B cell (primary cell): Measurements from ENCODE around the gene GRK5. TPM values are rescaled to one million over a fixed set of nuclear protein-coding genes. Genes with fewer than 3 reads are reported as not detected.

Experiments used
- ATAC-seq: fragments of 200-7000 bp; cut with Tn5 transposase; one replicate; pipeline ENCODE4 v1.10.0; 2021; ENCODE audit warnings: low read depth, mild to moderate bottlenecking, moderate number of reproducible peaks, moderate library complexity
- CTCF ChIA-PET: fragments of 350-600 bp; sonication (Branson Sonifier 250); formaldehyde crosslinking; loops from one replicate; lab custom pipeline; 2021; ENCODE audit warnings: antibody characterized with exemption, inconsistent platforms; lab: Charles Lee
- POLR2A ChIA-PET: fragments of 350-600 bp; sonication (Branson Sonifier 250); formaldehyde crosslinking; loops from one replicate; lab custom pipeline; 2021; ENCODE audit warnings: antibody characterized with exemption; lab: Charles Lee
- DNase-seq: peaks from one replicate; pipeline ENCODE4 v3.0.0; 2013
- H2AFZ ChIP-seq: 2 replicates; pipeline ENCODE4 v1.6.1; 2012; ENCODE audit warnings: mild to moderate bottlenecking, low read depth, low read length; ENCODE audit not compliant: insufficient read depth, poor library complexity, severe bottlenecking
- H3K27ac ChIP-seq, 2 donors: 1 replicate in 1 of 2; 2 replicates in 1 of 2; pipeline ENCODE4 v1.5.1; 2012 to 2013; ENCODE audit warnings: low read length in 2 of 2, mild to moderate bottlenecking in 2 of 2, moderate library complexity in 1 of 2
- H3K27me3 ChIP-seq, 4 experiments: fragments of 200-600 bp in 1 of 4; sonication (generic) in 1 of 4; replicated peaks in 1 of 4; 1 replicate in 2 of 4; 2 replicates in 2 of 4; pipeline versions ENCODE4 v1.6.1 to v1.7.0; 2013 to 2016; ENCODE audit warnings: low read length in 3 of 4, mild to moderate bottlenecking in 2 of 4, mixed read lengths in 1 of 4, moderate library complexity in 1 of 4; ENCODE audit not compliant: insufficient read depth in 4 of 4, control insufficient read depth in 3 of 4; ENCODE audit errors: control extremely low read depth in 1 of 4
- H3K36me3 ChIP-seq, 2 experiments: replicated peaks in 1 of 2; 1 replicate in 1 of 2; 2 replicates in 1 of 2; pipeline versions ENCODE4 v1.6.1 to v1.7.1; 2013; ENCODE audit warnings: low read length in 1 of 2; ENCODE audit not compliant: insufficient read depth in 2 of 2, control insufficient read depth in 1 of 2; ENCODE audit errors: control extremely low read depth in 1 of 2, extremely low read depth in 1 of 2
- H3K4me1 ChIP-seq, 2 donors: fragments of 200-600 bp in 1 of 2; sonication (generic) in 1 of 2; 1 replicate in 1 of 2; 2 replicates in 1 of 2; pipeline versions ENCODE4 v1.5.1 to v1.6.1; 2013 to 2017; ENCODE audit warnings: low read length in 2 of 2; ENCODE audit not compliant: control insufficient read depth in 2 of 2, insufficient read depth in 2 of 2
- H3K4me2 ChIP-seq: replicated peaks from 2 replicates; pipeline ENCODE3; 2012; ENCODE audit warnings: mild to moderate bottlenecking, low read depth, low read length; ENCODE audit not compliant: poor library complexity, severe bottlenecking
- H3K4me3 ChIP-seq, 5 experiments: fragments of 200-600 bp in 1 of 5; sonication (generic) in 1 of 5; 1 replicate in 3 of 5; 2 replicates in 2 of 5; pipeline versions ENCODE4 v1.5.1 to v1.7.0; 2011 to 2016; ENCODE audit warnings: low read length in 4 of 5, mild to moderate bottlenecking in 4 of 5, low read depth in 2 of 5, control low read depth in 1 of 5, moderate library complexity in 1 of 5; ENCODE audit not compliant: insufficient read depth in 1 of 5; ENCODE audit errors: control extremely low read depth in 1 of 5, extremely low read depth in 1 of 5
- H3K79me2 ChIP-seq: fragments of 200-600 bp; sonication (generic); one replicate; pipeline ENCODE4 v1.6.0; 2016; ENCODE audit warnings: low read length; ENCODE audit not compliant: control insufficient read depth, insufficient read depth
- H3K9ac ChIP-seq: fragments of 200-600 bp; sonication (generic); 2 replicates; pipeline ENCODE4 v1.6.1; 2017; ENCODE audit warnings: mild to moderate bottlenecking, low read length, moderate library complexity
- H3K9me3 ChIP-seq, 3 donors: one replicate each; pipeline versions ENCODE4 v1.6.1 to v1.7.1; 2013; ENCODE audit warnings: low read length in 2 of 3; ENCODE audit not compliant: control insufficient read depth in 2 of 3, insufficient read depth in 1 of 3; ENCODE audit errors: control extremely low read depth in 1 of 3
- H4K20me1 ChIP-seq: 2 replicates; pipeline ENCODE4 v1.6.0; 2012; ENCODE audit warnings: mild to moderate bottlenecking, low read length; ENCODE audit not compliant: insufficient read depth, control insufficient read depth, poor library complexity, severe bottlenecking
- H3K27ac Mint-ChIP-seq: one replicate; pipeline ENCODE4 v1.8.0; 2021; ENCODE audit warnings: mixed read lengths
- H3K27me3 Mint-ChIP-seq: one replicate; pipeline ENCODE4 v1.8.0; 2021; ENCODE audit warnings: mixed read lengths
- H3K4me1 Mint-ChIP-seq: one replicate; pipeline ENCODE4 v1.8.0; 2021; ENCODE audit warnings: mixed read lengths
- H3K4me3 Mint-ChIP-seq: one replicate; pipeline ENCODE4 v1.8.0; 2021; ENCODE audit warnings: mixed read lengths
- H3K9me3 Mint-ChIP-seq: one replicate; pipeline ENCODE4 v1.8.0; 2022; ENCODE audit warnings: mixed read lengths; ENCODE audit not compliant: insufficient read depth
- EZH2 ChIP-seq: IDR thresholded peaks from 2 replicates; pipeline ENCODE4 v1.6.1; 2012; ENCODE audit warnings: borderline replicate concordance, low read depth, mild to moderate bottlenecking, moderate library complexity, low read length; ENCODE audit not compliant: insufficient read depth, poor library complexity, severe bottlenecking
- WGBS: methylation state at CpG from one replicate; pipeline ENCODE4 v1.1.5; 2013; ENCODE audit warnings: missing lambda C conversion rate; ENCODE audit not compliant: insufficient coverage; 5-methylcytosine and 5-hydroxymethylcytosine counted together
- intact Hi-C: fragments of 100-400 bp; cut with micrococcal nuclease; formaldehyde crosslinking; loops from one replicate; pipeline ENCODE4 v1.10.0; 2022
- polyA minus RNA-seq: library from RNA; depleted of rRNA, polyadenylated mRNA; stranded (reverse); fragments of >200 nt; gene quantifications from 2 replicates; pipeline ENCODE4 v1.2.3, GENCODE V29; 2012
- polyA plus RNA-seq: library from polyadenylated mRNA; depleted of rRNA; stranded (reverse); fragments of >200 nt; gene quantifications from 2 replicates; pipeline ENCODE4 v1.2.3, GENCODE V29; 2012
- total RNA-seq, 2 donors: library from RNA; stranded (reverse); fragments of 120-200 nt in 1 of 2; gene quantifications; 1 replicate in 1 of 2; 2 replicates in 1 of 2; pipeline versions ENCODE4 v1.2.3 to v1.2.4, GENCODE V29; 2013 to 2022
- TF ChIP-seq, protein P1 (sequence below): fragments of 200-600 bp; IDR thresholded peaks from one replicate; pipeline ENCODE4 v1.8.0; 2022; ENCODE audit warnings: antibody characterized with exemption, mild to moderate bottlenecking

Gene GRK5
- 54.8 and 57.2 TPM in 2 replicates for total RNA-seq
- 31.5 TPM for total RNA-seq (2013)
- 21.9 and 22.9 TPM in 2 replicates for polyA plus RNA-seq
- 17.8 and 23.6 TPM in 2 replicates for polyA minus RNA-seq

DNA sequence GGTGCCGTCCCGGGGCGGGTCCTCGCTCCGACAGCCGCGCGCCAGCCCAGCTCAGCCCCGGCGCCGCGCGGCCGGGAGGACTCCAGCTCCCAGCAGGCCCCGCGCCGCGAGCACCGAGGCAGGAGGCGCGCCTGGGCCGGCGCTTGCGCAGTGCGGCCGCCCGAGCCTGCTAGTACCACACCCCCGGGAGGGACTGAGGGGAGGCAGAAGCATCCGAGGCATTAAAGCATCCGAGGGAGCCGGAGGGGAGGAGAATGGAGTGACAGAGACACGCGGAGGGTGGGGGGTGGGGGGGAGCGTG, at the start of gene GRK5:
TSS of gene GRK5 (plus strand) at position 206 of the 301 bp plus-strand sequence. CDS start 347 bp downstream, outside the sequence.
- Histone ChIP-seq H3K9ac (peak within 1 kb of the TSS; percentile 91), H3K4me1 (peaks cover 27 to 38% of the 10 kb centered on the region in 2 donors), H3K4me2 (peak within 1 kb of the TSS; percentile 85), H3K27me3 (no peaks in the 10 kb centered on the region), H3K36me3 (peaks cover 0 to 1% of the 10 kb centered on the region in 2 experiments), H3K4me3 (peak within 1 kb of the TSS; percentile 44 to 94 (median 74)), H3K27ac (peak within 1 kb of the TSS; percentile 73 to 83), H3K79me2 (peaks cover 37% of the 10 kb centered on the region), H3K9me3 (no peaks in the 10 kb centered on the region), H4K20me1 (no peaks in the 10 kb centered on the region), H2AFZ (peak within 1 kb of the TSS; percentile 77)
- DNase-seq (peak; percentile 98), ATAC-seq (peak; percentile 83)
- peak within 1 kb of the TSS; percentile 95 for H3K27ac Mint-ChIP-seq
- no peaks in the 10 kb centered on the region for H3K9me3 Mint-ChIP-seq
- CTCF ChIA-PET = interaction anchor here (0.8 to 6.3 kb wide), 45 partner anchors 9 to 335 kb away, joined by 3 to 118 read pairs (median 7); partner anchors contain the start of genes DENND10 and RGS10
- intact Hi-C loops = loop anchor here (1.0 to 5.0 kb wide), 7 partner anchors 42 to 665 kb away; partner anchors contain the start of genes EIF3A, MCMBP, SFXN4 and TIAL1
- no peak for TF ChIP-seq EZH2
- TF ChIP-seq, protein P1, sequence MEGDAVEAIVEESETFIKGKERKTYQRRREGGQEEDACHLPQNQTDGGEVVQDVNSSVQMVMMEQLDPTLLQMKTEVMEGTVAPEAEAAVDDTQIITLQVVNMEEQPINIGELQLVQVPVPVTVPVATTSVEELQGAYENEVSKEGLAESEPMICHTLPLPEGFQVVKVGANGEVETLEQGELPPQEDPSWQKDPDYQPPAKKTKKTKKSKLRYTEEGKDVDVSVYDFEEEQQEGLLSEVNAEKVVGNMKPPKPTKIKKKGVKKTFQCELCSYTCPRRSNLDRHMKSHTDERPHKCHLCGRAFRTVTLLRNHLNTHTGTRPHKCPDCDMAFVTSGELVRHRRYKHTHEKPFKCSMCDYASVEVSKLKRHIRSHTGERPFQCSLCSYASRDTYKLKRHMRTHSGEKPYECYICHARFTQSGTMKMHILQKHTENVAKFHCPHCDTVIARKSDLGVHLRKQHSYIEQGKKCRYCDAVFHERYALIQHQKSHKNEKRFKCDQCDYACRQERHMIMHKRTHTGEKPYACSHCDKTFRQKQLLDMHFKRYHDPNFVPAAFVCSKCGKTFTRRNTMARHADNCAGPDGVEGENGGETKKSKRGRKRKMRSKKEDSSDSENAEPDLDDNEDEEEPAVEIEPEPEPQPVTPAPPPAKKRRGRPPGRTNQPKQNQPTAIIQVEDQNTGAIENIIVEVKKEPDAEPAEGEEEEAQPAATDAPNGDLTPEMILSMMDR = no peak
- H3K27me3 Mint-ChIP-seq = no peaks in the 10 kb centered on the region
- H3K4me3 Mint-ChIP-seq = peak within 1 kb of the TSS; percentile 95
- POLR2A ChIA-PET = interaction anchor here (0.5 to 2.5 kb wide), 12 partner anchors 65 to 336 kb away, joined by 3 to 32 read pairs (median 6); no protein-coding TSS in a partner anchor
- WGBS = under 1% methylated on average over 27 of the region's 34 CpGs
- H3K4me1 Mint-ChIP-seq = peaks cover 43% of the 10 kb centered on the region

- Histone ChIP-seq H2AFZ (no peak overlapping the region), H3K27me3 (no peaks in the 10 kb centered on the region), H3K9ac (no peak overlapping the region), H3K79me2 (no peaks in the 10 kb centered on the region), H3K4me1 (peaks cover under 1 to 2% of the 10 kb centered on the region in 2 donors), H3K4me3 (no peak overlapping the region), H3K27ac (no peak overlapping the region), H3K36me3 (peaks cover 1 to 41% of the 10 kb centered on the region in 2 experiments), H3K9me3 (no peaks in the 10 kb centered on the region), H3K4me2 (no peak overlapping the region), H4K20me1 (no peaks in the 10 kb centered on the region)
- ChIA-PET POLR2A (no interaction called here), CTCF (no interaction called here)
- DNase-seq (no peak), ATAC-seq (no peak)
- H3K4me3 Mint-ChIP-seq = no peak overlapping the region
- H3K4me1 Mint-ChIP-seq = peaks cover 2% of the 10 kb centered on the region
- TF ChIP-seq, protein P1 = no peak
- TF ChIP-seq EZH2 = no peak
- no peaks in the 10 kb centered on the region for H3K9me3 Mint-ChIP-seq
- intact Hi-C loops = no loop called here
- WGBS = 95% methylated on average over 7 of the region's 8 CpGs
- no peak overlapping the region for H3K27ac Mint-ChIP-seq
- H3K27me3 Mint-ChIP-seq = no peaks in the 10 kb centered on the region
These were observed 48.0 kb upstream of the GRK5 start for GRCh38 chr10:119159332-119159731.
